Measurements from ENCODE around the gene JAK1. TPM values are rescaled to one million over a fixed set of nuclear protein-coding genes. Genes with fewer than 3 reads are reported as not detected.

JAK1 gene
- total and polyA plus RNA-seq, 2 of the 8 experiments (the other 6 are each of a cell fraction or from before 2014, with no cell fraction given), result 7.8 to 24.5 TPM

DNA sequence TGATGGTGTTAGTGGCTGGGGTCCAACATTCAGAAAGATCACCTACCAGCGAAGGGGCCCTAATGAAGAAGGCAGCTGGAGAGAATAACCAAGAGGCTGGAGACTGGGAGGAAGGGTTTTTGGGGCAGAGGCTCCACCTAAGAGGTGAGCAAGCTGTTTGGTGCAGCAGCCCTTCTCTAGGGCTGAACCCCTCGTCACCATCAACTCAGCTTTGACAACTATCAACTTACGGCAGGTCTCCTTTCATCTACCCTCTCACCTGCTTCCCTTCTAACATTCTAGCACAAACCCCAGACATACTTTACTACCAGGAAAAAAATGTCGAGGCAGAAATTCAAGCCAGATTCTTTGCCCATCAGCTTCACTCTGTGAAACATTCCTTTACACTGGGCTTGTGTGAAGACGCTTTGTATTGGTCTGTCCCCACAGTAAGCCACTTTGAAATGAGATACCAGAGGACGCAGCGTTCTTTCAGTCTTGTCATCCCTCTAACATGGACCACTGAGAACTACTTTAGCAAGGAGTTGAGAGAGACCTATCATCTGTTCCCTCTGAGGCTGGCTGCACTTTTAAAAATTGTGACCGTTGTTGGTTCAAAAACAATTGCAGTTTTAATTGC, 136.8 kb downstream of the JAK1 start (continued):
- TF ChIP-seq BCL11A (IDR thresholded peaks at IDR 0.05; ENCODE audit: low read depth in 2 of 2, low read length in 2 of 2) (no peak), SIX5 (IDR thresholded peaks at IDR 0.05; ENCODE audit: low read depth, low read length) (no peak)

Data from H1 (cell line).